Keratinocyte (primary cell): Measurements from ENCODE around the gene SCUBE3.

Experiments
- EZH2 ChIP-seq: IDR thresholded peaks from one replicate; pipeline ENCODE4 v1.6.1; 2012; ENCODE audit warnings: inconsistent platforms, mild to moderate bottlenecking, low read length, moderate library complexity
- TF ChIP-seq, protein P1 (sequence below), 3 experiments: IDR thresholded peaks in 1 of 3; conservative IDR thresholded peaks in 1 of 3; optimal IDR thresholded peaks in 1 of 3; 2 replicates in 2 of 3; 3 replicates in 1 of 3; pipeline versions ENCODE3 to v1.5.1; 2011; ENCODE audit warnings: low read length in 3 of 3, mild to moderate bottlenecking in 3 of 3, moderate library complexity in 2 of 3, control low read depth in 1 of 3, inconsistent platforms in 1 of 3; ENCODE audit not compliant: insufficient read depth in 2 of 3; ENCODE audit errors: extremely low read depth in 1 of 3

DNA sequence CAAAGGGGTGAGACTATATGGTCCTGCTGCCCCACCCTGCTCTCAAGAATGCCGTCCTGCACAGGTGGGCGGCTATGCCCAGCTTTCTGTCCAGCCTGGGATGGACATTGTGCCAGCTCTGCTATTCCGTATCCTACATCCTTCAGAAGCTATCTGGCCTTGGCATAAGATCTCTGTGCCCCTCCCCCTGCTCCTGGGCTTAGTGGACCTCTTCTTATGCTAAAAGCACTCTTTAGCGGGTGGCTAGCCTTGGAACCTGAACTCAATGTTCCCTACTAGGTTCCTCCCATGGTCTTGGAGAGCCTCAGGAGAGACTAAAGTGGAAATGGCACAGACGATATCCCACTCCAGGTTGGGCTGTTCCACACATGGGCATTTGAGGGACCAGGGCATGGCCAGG, 22.5 kb downstream of the SCUBE3 start:
- TF ChIP-seq, protein P1, sequence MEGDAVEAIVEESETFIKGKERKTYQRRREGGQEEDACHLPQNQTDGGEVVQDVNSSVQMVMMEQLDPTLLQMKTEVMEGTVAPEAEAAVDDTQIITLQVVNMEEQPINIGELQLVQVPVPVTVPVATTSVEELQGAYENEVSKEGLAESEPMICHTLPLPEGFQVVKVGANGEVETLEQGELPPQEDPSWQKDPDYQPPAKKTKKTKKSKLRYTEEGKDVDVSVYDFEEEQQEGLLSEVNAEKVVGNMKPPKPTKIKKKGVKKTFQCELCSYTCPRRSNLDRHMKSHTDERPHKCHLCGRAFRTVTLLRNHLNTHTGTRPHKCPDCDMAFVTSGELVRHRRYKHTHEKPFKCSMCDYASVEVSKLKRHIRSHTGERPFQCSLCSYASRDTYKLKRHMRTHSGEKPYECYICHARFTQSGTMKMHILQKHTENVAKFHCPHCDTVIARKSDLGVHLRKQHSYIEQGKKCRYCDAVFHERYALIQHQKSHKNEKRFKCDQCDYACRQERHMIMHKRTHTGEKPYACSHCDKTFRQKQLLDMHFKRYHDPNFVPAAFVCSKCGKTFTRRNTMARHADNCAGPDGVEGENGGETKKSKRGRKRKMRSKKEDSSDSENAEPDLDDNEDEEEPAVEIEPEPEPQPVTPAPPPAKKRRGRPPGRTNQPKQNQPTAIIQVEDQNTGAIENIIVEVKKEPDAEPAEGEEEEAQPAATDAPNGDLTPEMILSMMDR (optimal IDR thresholded peaks at IDR 0.05 in 1 of 3, IDR thresholded peaks at IDR 0.05 in 1 of 3, conservative IDR thresholded peaks at IDR 0.05 in 1 of 3; ENCODE audit: extremely low read depth in 1 of 3, insufficient read depth in 2 of 3, low read length in 3 of 3), result no peak
- TF ChIP-seq EZH2, result no peak
